NCI-H1436 treated with DMSO at 0.1 percent for 48 hours (cell line): Measurements from ENCODE around the gene YEATS2.
"Not testable (repeated sequence)": the region's sequence is repeated elsewhere in the genome, so short reads cannot be mapped to it uniquely, and the experiment has no call there.

Source experiments
- DNase-seq: peaks from one replicate; lab custom pipeline; 2025; lab: John Stamatoyannopoulos, UW

The YEATS2 gene

DNA sequence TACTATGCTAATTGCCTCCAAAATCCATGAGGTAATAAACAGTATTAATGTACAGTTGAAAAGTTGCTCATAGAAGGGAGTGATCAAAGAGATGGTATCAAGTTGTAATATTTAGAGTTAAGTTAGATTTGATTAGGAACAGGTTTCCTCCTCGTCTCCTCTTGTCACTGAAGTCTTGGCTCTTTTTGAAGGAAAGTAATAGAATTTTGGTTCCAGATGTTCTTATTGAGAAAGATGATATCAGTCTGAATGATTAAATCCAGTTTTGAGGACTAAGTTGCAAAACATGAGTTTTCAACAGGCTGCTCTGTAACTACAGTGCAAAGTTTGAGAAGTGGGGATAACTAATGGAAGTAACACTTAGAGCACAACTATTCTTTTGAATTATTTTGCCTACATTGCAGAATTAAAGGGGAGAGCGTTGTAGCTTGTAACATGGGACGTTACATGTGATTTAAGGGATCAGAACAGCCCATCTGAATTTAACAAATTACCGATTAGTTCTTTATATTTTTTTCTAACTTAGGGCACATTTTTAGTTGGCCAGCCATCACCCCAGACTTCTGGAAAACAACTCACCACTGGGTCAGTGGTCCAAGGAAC lies 79.5 kb downstream of the YEATS2 start:
- DNase-seq = no peak

GRCh38 chr3:183779896-183780465 lies 82.4 kb downstream of the YEATS2 start:
- DNase-seq = no peak

- no peak for DNase-seq
Measured at GRCh38 chr3:183781246-183781645, 83.6 kb downstream of the YEATS2 start.

GRCh38 chr3:183782576-183783276 lies 85.1 kb downstream of the YEATS2 start:
- DNase-seq = no peak

- DNase-seq = not testable (repeated sequence)
Measured at GRCh38 chr3:183784503-183784902, 86.9 kb downstream of the YEATS2 start.

DNA sequence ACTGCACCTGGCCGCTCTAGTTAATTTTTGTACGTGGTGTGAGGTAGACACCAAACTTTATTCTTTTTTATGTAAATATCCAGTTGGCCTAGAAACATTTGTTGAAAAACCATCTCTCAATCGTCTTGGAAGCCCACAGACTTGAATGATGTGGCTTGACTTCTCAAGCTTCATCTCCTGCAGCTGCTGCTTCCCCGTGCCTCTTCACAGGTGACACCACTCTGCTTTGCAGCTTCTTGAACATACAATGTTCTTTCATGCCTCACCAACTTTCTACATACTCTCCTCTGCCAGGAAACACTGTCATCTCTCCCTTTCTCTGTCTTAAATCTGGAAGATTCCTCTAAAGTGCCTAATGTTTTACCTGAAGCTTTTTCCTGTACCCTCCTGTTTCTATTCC lies 92.2 kb downstream of the YEATS2 start:
- DNase-seq = no peak

- no peak for DNase-seq
Measured at GRCh38 chr3:183790700-183791099, 93.1 kb downstream of the YEATS2 start.

GRCh38 chr3:183792976-183793375 lies 95.4 kb downstream of the YEATS2 start:
- DNase-seq = no peak

GRCh38 chr3:183794452-183794851 lies 96.9 kb downstream of the YEATS2 start:
- no peak for DNase-seq

DNA sequence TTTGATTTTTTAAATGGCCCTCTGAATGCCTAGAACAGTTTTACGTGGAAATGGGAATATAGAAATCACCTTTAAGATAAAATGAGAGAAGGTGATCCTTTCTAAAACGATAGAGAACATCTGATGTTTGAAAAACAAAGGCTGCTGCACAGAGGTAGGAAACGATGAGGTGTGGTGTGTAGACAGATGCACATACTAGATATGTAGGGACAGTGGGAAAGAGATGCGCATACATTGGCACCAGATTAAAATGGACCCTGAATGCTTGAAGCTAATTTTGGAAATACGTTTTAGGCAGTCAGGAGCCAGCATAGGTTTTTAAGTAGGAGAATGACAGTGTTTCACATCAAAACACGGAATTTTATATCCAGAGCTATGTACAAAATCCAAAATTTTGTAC lies 98.8 kb downstream of the YEATS2 start:
- DNase-seq = no peak

- no peak for DNase-seq
Measured at GRCh38 chr3:183797996-183798395, 100.4 kb downstream of the YEATS2 start.

DNA sequence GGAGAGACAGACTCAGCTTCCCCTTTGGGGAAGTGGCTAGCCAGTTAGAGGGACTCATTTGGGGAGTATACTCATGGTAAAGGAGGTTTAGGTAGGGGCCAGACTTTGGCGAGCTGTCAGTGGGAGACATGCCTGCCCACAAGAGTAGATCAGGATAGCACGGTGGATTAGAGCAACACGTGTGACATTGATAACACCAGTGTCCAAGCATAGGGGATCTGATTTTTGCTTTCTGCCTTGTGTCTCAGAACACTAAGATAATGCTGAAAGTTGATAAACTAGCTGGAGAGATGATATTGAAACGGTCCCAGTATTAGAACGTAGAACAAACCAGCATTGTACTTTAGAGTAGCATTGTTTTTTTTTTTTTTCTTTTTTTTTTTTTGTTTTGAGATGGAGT lies 101.9 kb downstream of the YEATS2 start:
- no peak for DNase-seq

- no peak for DNase-seq
Measured at GRCh38 chr3:183800243-183800863, 102.8 kb downstream of the YEATS2 start.

- DNase-seq = no peak
Measured at GRCh38 chr3:183801601-183802000, 104.0 kb downstream of the YEATS2 start.

DNA sequence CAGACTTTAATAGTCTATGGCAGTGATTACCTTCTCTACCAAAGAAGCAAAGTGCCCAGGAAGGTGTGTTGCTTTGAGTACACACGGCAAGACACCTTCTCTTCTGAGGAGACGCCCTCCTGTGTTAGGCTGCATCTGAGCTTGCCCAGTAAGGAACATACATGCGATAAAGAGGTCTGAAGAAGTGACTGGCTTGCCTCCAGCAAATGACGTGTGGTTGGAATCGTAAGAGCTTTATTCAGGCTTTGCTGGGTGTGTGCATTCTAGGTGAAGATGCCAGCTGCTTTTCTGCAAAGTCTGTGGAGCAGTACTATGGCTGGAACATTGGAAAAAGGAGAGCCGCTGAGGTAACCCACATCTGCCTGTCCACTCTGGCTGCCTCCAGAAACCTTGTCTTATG lies 105.4 kb downstream of the YEATS2 start:
- no peak for DNase-seq

DNA sequence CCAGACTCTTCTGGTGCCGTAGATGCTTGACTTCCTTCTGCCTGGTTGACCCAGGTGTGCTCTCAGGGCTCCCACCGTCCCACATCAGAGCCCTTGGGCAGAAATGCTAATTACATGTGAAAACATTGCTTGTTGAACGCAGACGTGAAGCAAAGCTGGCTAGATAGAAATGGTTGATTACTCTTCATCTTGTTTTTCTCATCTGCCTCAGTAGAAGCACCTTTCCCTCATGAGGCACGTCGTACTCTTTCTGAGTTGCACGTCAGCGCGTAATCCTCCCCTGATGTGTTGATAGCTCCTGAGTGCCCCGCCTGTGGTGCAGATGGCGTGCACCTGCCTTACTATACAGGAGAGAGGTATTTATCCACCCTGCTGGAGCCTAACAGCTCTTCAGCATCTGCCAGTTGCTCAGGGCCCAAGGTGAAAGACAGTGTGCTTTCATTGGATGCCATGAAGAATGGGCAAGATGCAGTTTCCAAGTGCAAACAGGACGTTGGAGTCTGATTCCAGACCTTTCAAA lies 109.7 kb downstream of the YEATS2 start:
- no peak for DNase-seq

- no peak for DNase-seq
Measured at GRCh38 chr3:183807881-183808280, 110.3 kb downstream of the YEATS2 start.

GRCh38 chr3:183808355-183808754 lies 110.8 kb downstream of the YEATS2 start:
- DNase-seq = no peak

GRCh38 chr3:183809270-183809669 lies 111.7 kb downstream of the YEATS2 start:
- no peak for DNase-seq

DNA sequence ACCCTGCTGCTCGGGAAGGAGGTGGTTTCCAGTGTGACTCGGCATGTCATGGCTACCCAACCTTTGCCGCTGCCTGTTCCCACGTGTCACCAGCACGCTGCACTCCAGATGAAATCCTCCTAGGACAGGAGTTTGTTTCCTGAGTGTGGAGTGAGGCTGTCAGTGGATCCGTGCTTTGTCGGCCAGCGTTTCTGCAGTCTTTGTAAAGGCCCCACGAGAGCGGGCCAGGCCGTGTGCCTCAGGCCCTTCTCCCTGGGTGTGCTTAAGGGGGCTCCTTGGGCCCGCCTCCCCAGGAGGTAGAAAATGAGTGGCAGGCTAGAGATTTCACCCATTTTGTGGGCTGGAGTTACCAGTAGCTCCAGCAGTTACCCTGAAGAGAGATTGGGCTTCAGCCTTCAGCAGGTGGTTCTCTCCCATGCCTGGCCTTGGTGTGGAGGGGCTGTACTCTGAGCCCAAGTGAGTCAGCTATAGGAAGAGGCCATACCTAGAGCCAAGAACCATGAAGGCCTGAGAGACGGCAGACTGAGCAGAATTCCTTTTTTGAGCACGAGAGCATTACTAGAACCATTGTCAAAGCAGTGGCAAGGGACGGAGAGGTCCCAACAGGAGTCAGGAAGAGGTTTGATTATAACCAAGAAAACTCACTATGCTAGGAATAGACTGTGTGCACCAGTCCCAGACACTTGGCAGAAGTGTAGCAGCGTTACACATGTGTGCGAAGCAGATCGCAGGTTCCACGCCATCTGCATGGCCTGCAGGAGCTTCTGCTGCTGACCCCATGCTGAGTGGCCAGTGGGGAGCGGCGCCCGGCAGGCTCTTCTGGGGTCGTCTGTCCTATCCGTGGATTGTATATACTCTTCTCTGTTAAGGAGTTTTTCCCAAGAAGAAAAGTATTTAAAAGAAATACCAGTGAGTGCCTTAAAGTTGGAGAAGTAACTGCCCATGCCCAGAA lies 113.3 kb downstream of the YEATS2 start:
- no peak for DNase-seq

DNA sequence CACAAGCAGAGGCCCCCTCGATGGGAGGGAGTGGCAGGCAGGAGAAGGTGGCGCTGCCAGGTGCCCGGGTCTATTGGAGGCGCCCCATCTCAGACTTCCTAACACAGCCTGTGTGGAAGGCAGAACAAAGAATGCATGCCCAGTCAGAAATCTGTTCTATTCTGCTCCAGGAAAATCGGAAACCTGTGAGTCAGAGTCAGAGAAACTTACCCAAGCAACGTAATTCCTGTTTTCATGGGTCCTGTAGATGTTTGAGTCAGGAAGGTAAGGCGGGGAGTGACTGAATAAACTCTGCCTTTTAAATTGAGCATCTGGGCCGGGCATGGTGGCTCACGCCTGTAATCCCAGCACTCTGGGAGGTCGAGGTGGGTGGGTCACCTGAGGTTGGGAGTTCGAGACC lies 114.0 kb downstream of the YEATS2 start:
- no peak for DNase-seq
